Testis (tissue), 3 donors: Measurements from ENCODE around the gene THPO. TPM values are rescaled to one million over a fixed set of nuclear protein-coding genes. Genes with fewer than 3 reads are reported as not detected.

Source experiments
- DNase-seq: peaks from one replicate; pipeline ENCODE4 v3.0.0-alpha.2; 2019
- H3K27ac ChIP-seq, 2 donors: fragments of 200-600 bp; sonication (generic); one replicate each; pipeline ENCODE4 v1.5.1; 2019
- H3K27me3 ChIP-seq: fragments of 200-600 bp; sonication (generic); one replicate; pipeline ENCODE4 v1.5.1; 2019
- H3K36me3 ChIP-seq: fragments of 200-600 bp; sonication (generic); one replicate; pipeline ENCODE4 v1.5.1; 2017; ENCODE audit warnings: low read depth; ENCODE audit errors: missing control alignments
- H3K4me1 ChIP-seq: fragments of 200-600 bp; sonication (generic); one replicate; pipeline ENCODE4 v1.5.1; 2019
- H3K4me3 ChIP-seq, 2 donors: fragments of 200-600 bp; sonication (generic); one replicate each; pipeline ENCODE4 v1.5.1; 2017 to 2019
- H3K9me3 ChIP-seq: fragments of 200-600 bp; sonication (generic); one replicate; pipeline ENCODE4 v1.5.1; 2017
- CTCF ChIP-seq, 3 experiments: fragments of 450-650 bp in 2 of 3; fragments of 200-600 bp in 1 of 3; sonication (generic) in 1 of 3; IDR thresholded peaks; one replicate each; pipeline ENCODE4 v1.5.1; 2016 to 2019; ENCODE audit warnings: antibody characterized with exemption in 3 of 3, mild to moderate bottlenecking in 2 of 3, moderate library complexity in 1 of 3
- POLR2A ChIP-seq: fragments of 450-650 bp; IDR thresholded peaks from one replicate; pipeline ENCODE4 v1.6.1; 2017; ENCODE audit warnings: antibody characterized with exemption, mild to moderate bottlenecking, moderate library complexity
- WGBS, 2 donors: methylation state at CpG; one replicate each; pipeline ENCODE4 v1.1.5; 2018; 5-methylcytosine and 5-hydroxymethylcytosine counted together
- intact Hi-C: fragments of 100-400 bp; cut with DNase I; formaldehyde crosslinking; loops from one replicate; pipeline ENCODE4 v1.15.1; 2023; ENCODE audit warnings: low total_unique reads
- polyA plus RNA-seq: library from polyadenylated mRNA; stranded (reverse); fragments of 350-450 nt; fragmentation: Illumina TruSeq; extraction: RNeasy Lipid Tissue Mini Kit (QIAGEN cat#74804); gene quantifications from one replicate; pipeline ENCODE4 v1.2.3, GENCODE V29; 2014; ENCODE audit warnings: low read depth, low replicate concordance; ENCODE audit not compliant: insufficient read depth
- total RNA-seq, 2 donors: library from RNA; depleted of rRNA; stranded (reverse); fragments of >200 nt; gene quantifications; one replicate each; pipeline ENCODE4 v1.2.3, GENCODE V29; 2016

The THPO gene
- total and polyA plus RNA-seq, 3 donors from 2014 or later = 0.71 to 7.6 (median 0.93) TPM

- Histone ChIP-seq H3K27ac (no peak overlapping the region), H3K4me3 (no peak overlapping the region), H3K27me3 (no peaks in the 10 kb centered on the region), H3K4me1 (no peaks in the 10 kb centered on the region), H3K36me3 (no peaks in the 10 kb centered on the region), H3K9me3 (no peaks in the 10 kb centered on the region)
- WGBS, 2 donors = 93 to 97% methylated on average over 6 to 12 of the region's 12 CpGs
- TF ChIP-seq POLR2A = no peak
- TF ChIP-seq CTCF (IDR thresholded peaks at IDR 0.05) = no peak
- intact Hi-C loops = no loop called here
- DNase-seq = no peak
Observed at GRCh38 chr3:184387174-184387714, 9.2 kb upstream of the THPO start.

GRCh38 chr3:184386047-184386806 lies 8.2 kb upstream of the THPO start:
- Histone ChIP-seq H3K27ac (no peak overlapping the region), H3K36me3 (no peaks in the 10 kb centered on the region), H3K4me3 (no peak overlapping the region), H3K4me1 (no peaks in the 10 kb centered on the region), H3K27me3 (no peaks in the 10 kb centered on the region), H3K9me3 (no peaks in the 10 kb centered on the region)
- no peak for TF ChIP-seq POLR2A
- TF ChIP-seq CTCF (IDR thresholded peaks at IDR 0.05) = no peak
- 81 to 86% methylated on average over 7 to 37 of the region's 37 CpGs for WGBS, 2 donors
- DNase-seq = no peak
- intact Hi-C loops = no loop called here

- intact Hi-C loops = no loop called here
- DNase-seq = no peak
- Histone ChIP-seq H3K9me3 (no peaks in the 10 kb centered on the region), H3K27me3 (no peaks in the 10 kb centered on the region), H3K4me3 (no peak overlapping the region), H3K4me1 (peaks cover 4% of the 10 kb centered on the region), H3K27ac (no peak overlapping the region), H3K36me3 (no peaks in the 10 kb centered on the region)
- WGBS, 2 donors = 97 to 98% methylated on average over 4 to 8 of the region's 8 CpGs
- TF ChIP-seq POLR2A (no peak), CTCF (IDR thresholded peaks at IDR 0.05) (no peak)
Observed at GRCh38 chr3:184384856-184385422, 6.9 kb upstream of the THPO start.

GRCh38 chr3:184384342-184384741 lies 6.3 kb upstream of the THPO start:
- WGBS, 2 donors = 84 to 91% methylated on average over 7 to 9 of the region's 9 CpGs
- Histone ChIP-seq H3K4me3 (no peak overlapping the region), H3K36me3 (no peaks in the 10 kb centered on the region), H3K27ac (no peak overlapping the region), H3K4me1 (peaks cover 5% of the 10 kb centered on the region), H3K9me3 (no peaks in the 10 kb centered on the region), H3K27me3 (no peaks in the 10 kb centered on the region)
- DNase-seq = no peak
- intact Hi-C loops = no loop called here
- TF ChIP-seq CTCF (IDR thresholded peaks at IDR 0.05) (no peak), POLR2A (no peak)
